ENCODE data around the gene SRGAP3.

DNA sequence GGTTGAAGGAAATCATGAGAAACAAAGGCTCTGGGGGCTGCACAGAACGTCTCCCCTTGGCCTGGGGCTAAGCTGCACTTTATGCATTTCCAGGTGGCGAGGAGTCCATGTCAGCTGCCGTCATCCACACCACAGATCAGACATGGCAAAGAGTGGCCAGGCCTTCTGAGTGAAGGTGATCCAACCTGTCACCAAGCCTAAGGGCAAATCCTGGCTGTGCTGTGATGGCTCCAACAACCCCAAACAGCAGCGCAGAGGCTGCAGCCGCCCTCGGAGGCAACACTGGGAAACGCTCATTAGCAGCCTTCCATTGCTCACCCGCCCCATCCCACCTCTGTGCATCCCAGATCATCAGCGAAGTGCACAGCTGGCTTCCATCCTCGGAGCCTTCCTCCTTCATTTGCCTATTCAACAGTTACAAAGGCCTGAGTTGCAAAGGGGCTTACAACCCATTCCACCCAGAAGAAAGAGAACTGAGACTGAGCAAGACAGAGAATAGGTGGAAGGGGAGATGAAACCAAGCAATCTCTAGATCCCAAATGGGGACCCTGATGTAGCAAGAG lies 55.7 kb downstream of the SRGAP3 start:
- TF ChIP-seq, protein P1, sequence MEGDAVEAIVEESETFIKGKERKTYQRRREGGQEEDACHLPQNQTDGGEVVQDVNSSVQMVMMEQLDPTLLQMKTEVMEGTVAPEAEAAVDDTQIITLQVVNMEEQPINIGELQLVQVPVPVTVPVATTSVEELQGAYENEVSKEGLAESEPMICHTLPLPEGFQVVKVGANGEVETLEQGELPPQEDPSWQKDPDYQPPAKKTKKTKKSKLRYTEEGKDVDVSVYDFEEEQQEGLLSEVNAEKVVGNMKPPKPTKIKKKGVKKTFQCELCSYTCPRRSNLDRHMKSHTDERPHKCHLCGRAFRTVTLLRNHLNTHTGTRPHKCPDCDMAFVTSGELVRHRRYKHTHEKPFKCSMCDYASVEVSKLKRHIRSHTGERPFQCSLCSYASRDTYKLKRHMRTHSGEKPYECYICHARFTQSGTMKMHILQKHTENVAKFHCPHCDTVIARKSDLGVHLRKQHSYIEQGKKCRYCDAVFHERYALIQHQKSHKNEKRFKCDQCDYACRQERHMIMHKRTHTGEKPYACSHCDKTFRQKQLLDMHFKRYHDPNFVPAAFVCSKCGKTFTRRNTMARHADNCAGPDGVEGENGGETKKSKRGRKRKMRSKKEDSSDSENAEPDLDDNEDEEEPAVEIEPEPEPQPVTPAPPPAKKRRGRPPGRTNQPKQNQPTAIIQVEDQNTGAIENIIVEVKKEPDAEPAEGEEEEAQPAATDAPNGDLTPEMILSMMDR (IDR thresholded peaks at IDR 0.05) = no peak
- no peak for TF ChIP-seq POLR2A (IDR thresholded peaks at IDR 0.05)
